HepG2 (cell line): ENCODE results near the gene HMG20B. TPM values are rescaled to one million over a fixed set of nuclear protein-coding genes. Genes with fewer than 3 reads are reported as not detected.

Experiments
- HMGA1 ChIP-seq: sonication (generic); formaldehyde crosslinking; conservative IDR thresholded peaks from 2 replicates; pipeline ENCODE4 v1.4.0; 2020; ENCODE audit warnings: missing genetic modification reagents
- NKX3-1 ChIP-seq: sonication (generic); formaldehyde crosslinking; IDR thresholded peaks from 2 replicates; pipeline ENCODE4 v1.5.0; 2020; ENCODE audit warnings: missing genetic modification reagents
- PAX8 ChIP-seq: sonication (generic); formaldehyde crosslinking; IDR thresholded peaks from 2 replicates; pipeline ENCODE4 v1.8.0; 2022; ENCODE audit warnings: mild to moderate bottlenecking, missing genetic modification reagents, borderline replicate concordance
- SP5 ChIP-seq: IDR thresholded peaks from 2 replicates; pipeline ENCODE4 v1.6.1; 2016; ENCODE audit warnings: low read depth, borderline replicate concordance
- SRSF9 ChIP-seq: fragments of 200-400 bp; formaldehyde crosslinking; IDR thresholded peaks from 2 replicates; pipeline ENCODE4 v1.6.1; 2018; ENCODE audit warnings: borderline replicate concordance, mild to moderate bottlenecking, low read depth, low read length; ENCODE audit not compliant: insufficient read depth, poor library complexity, severe bottlenecking
- U2AF1 ChIP-seq: fragments of 200-400 bp; formaldehyde crosslinking; optimal IDR thresholded peaks from 2 replicates; pipeline ENCODE3; 2017; ENCODE audit warnings: mild to moderate bottlenecking, low read depth, low read length
- ZFP36L2 ChIP-seq: sonication (generic); formaldehyde crosslinking; IDR thresholded peaks from 2 replicates; pipeline ENCODE4 v1.4.0; 2020; ENCODE audit warnings: missing genetic modification reagents
- ZFP37 ChIP-seq: sonication (generic); formaldehyde crosslinking; IDR thresholded peaks from 2 replicates; pipeline ENCODE4 v1.4.0; 2020; ENCODE audit warnings: missing genetic modification reagents, borderline replicate concordance
- ZMYM4 ChIP-seq: sonication (generic); formaldehyde crosslinking; IDR thresholded peaks from 2 replicates; pipeline ENCODE4 v1.8.1; 2023; ENCODE audit warnings: mild to moderate bottlenecking, missing genetic modification reagents
- ZNF160 ChIP-seq: sonication (generic); formaldehyde crosslinking; IDR thresholded peaks from 2 replicates; pipeline ENCODE4 v1.8.0; 2022; ENCODE audit warnings: mild to moderate bottlenecking, inconsistent platforms, missing genetic modification reagents
- ZNF230 ChIP-seq: sonication (generic); formaldehyde crosslinking; IDR thresholded peaks from 2 replicates; pipeline ENCODE4 v1.4.0; 2020; ENCODE audit warnings: mild to moderate bottlenecking, missing genetic modification reagents
- ZNF430 ChIP-seq: sonication (generic); formaldehyde crosslinking; IDR thresholded peaks from 2 replicates; pipeline ENCODE4 v1.9.0; 2021; ENCODE audit warnings: mild to moderate bottlenecking, missing genetic modification reagents
- ZNF577 ChIP-seq: sonication (generic); formaldehyde crosslinking; IDR thresholded peaks from 2 replicates; pipeline ENCODE4 v1.4.0; 2020; ENCODE audit warnings: mild to moderate bottlenecking, low read depth, missing genetic modification reagents, borderline replicate concordance
- polyA plus RNA-seq, 8 experiments: library from polyadenylated mRNA; depleted of rRNA in 3 of 8; stranded (reverse) in 7 of 8; unstranded in 1 of 8; fragments of >200 nt; fragmentation: Illumina TruSeq in 4 of 8; extraction: Trizol in 4 of 8; gene quantifications; 2 replicates each; pipeline versions ENCODE4 v1.2.1 to v1.2.3, GENCODE V29; 2011 to 2016; ENCODE audit warnings: low read depth in 4 of 8, missing spikeins in 1 of 8, mixed read lengths in 1 of 8; ENCODE audit not compliant: insufficient read depth in 1 of 8
- total RNA-seq, 5 experiments: library from RNA; depleted of rRNA; stranded (reverse); fragments of >200 nt; fragmentation: Illumina TruSeq; extraction: Trizol; gene quantifications; 2 replicates each; pipeline ENCODE4 v1.2.3, GENCODE V29; 2016; ENCODE audit warnings: low read depth in 1 of 5
- TF ChIP-seq, protein P1 (sequence below): sonication (generic); formaldehyde crosslinking; IDR thresholded peaks from 2 replicates; pipeline ENCODE4 v1.5.0; 2020; ENCODE audit warnings: missing genetic modification reagents, mild to moderate bottlenecking, borderline replicate concordance
- TF ChIP-seq, protein P2 (sequence below): conservative IDR thresholded peaks from 2 replicates; pipeline ENCODE4 v1.6.1; 2018; ENCODE audit warnings: missing genetic modification reagents
- TF ChIP-seq, protein P3 (sequence below): sonication (generic); formaldehyde crosslinking; IDR thresholded peaks from 2 replicates; pipeline ENCODE4 v1.9.0; 2021; ENCODE audit warnings: missing genetic modification reagents, borderline replicate concordance
- TF ChIP-seq, protein P4 (sequence below): sonication (generic); formaldehyde crosslinking; IDR thresholded peaks from 2 replicates; pipeline ENCODE4 v1.8.1; 2023; ENCODE audit warnings: missing genetic modification reagents, inconsistent platforms, borderline replicate concordance
- TF ChIP-seq, protein P5 (sequence below): sonication (generic); formaldehyde crosslinking; IDR thresholded peaks from 2 replicates; pipeline ENCODE4 v1.4.0; 2020; ENCODE audit warnings: missing genetic modification reagents
- TF ChIP-seq, protein P6 (sequence below): IDR thresholded peaks from 2 replicates; pipeline ENCODE4 v1.6.1; 2016; ENCODE audit warnings: low read depth

The HMG20B gene
- total and polyA plus RNA-seq, 2 of the 13 experiments (the other 11 are each of a cell fraction or from before 2014, with no cell fraction given): 23.9 to 29.2 TPM

DNA sequence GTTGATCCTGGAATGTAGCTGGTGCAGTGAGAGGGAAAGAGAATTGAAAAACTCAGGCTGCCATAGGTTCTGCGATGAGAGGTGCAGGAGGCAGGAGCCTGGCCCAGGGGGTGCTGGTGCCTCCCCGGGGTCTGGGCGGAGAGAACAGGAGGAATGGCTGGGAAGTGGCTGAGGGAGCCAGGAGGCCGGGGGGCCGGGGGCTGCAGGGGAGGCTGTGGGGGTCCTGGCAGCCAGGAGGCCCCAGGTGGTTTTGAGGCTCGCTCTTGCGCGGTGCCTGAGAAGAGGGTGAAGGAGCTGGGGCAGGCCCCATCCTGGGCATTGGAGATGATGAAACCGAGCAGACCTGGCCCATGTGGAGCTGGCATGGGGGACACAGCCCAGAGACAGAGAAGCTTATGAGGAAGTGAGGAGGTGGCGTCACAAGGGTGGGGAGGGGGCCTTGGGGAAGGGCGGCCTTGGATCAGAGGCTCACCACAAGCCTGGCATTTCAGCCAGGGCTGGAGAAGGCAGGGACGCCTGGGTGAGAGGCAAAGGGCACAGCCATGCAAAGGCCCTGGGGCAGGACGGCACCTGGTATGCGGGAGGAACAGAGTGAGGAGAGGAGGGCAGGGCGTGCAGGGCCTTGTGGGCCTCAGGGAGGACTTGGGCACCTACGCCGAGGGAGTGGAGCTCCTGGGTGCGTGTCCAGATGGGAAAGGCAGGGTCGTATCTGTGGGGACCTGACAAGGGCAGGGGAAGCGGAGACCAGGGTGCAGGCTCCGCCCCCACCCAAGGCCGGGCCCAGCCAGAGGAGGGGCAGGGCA is 35.1 kb upstream of the HMG20B start (continued):
- TF ChIP-seq, protein P1, sequence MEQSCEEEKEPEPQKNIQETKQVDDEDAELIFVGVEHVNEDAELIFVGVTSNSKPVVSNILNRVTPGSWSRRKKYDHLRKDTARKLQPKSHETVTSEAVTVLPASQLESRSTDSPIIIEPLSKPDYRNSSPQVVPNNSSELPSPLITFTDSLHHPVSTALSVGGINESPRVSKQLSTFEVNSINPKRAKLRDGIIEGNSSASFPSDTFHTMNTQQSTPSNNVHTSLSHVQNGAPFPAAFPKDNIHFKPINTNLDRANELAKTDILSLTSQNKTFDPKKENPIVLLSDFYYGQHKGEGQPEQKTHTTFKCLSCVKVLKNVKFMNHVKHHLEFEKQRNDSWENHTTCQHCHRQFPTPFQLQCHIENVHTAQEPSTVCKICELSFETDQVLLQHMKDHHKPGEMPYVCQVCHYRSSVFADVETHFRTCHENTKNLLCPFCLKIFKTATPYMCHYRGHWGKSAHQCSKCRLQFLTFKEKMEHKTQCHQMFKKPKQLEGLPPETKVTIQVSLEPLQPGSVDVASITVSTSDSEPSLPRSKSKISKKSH: no peak
- TF ChIP-seq ZNF430 (CRISPR knock-in tag) (no peak), SP5 (CRISPR knock-in tag) (no peak), HMGA1 (CRISPR knock-in tag) (no peak), ZNF577 (CRISPR knock-in tag) (no peak), SRSF9 (no peak), ZNF230 (CRISPR knock-in tag) (no peak), ZNF160 (CRISPR knock-in tag) (no peak), ZFP37 (CRISPR knock-in tag) (no peak), ZFP36L2 (CRISPR knock-in tag) (no peak), U2AF1 (peak; percentile 55), NKX3-1 (no peak), ZMYM4 (CRISPR knock-in tag) (no peak), PAX8 (CRISPR knock-in tag) (no peak)
- TF ChIP-seq, protein P2, sequence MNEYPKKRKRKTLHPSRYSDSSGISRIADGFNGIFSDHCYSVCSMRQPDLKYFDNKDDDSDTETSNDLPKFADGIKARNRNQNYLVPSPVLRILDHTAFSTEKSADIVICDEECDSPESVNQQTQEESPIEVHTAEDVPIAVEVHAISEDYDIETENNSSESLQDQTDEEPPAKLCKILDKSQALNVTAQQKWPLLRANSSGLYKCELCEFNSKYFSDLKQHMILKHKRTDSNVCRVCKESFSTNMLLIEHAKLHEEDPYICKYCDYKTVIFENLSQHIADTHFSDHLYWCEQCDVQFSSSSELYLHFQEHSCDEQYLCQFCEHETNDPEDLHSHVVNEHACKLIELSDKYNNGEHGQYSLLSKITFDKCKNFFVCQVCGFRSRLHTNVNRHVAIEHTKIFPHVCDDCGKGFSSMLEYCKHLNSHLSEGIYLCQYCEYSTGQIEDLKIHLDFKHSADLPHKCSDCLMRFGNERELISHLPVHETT (CRISPR knock-in tag): no peak
- TF ChIP-seq, protein P3, sequence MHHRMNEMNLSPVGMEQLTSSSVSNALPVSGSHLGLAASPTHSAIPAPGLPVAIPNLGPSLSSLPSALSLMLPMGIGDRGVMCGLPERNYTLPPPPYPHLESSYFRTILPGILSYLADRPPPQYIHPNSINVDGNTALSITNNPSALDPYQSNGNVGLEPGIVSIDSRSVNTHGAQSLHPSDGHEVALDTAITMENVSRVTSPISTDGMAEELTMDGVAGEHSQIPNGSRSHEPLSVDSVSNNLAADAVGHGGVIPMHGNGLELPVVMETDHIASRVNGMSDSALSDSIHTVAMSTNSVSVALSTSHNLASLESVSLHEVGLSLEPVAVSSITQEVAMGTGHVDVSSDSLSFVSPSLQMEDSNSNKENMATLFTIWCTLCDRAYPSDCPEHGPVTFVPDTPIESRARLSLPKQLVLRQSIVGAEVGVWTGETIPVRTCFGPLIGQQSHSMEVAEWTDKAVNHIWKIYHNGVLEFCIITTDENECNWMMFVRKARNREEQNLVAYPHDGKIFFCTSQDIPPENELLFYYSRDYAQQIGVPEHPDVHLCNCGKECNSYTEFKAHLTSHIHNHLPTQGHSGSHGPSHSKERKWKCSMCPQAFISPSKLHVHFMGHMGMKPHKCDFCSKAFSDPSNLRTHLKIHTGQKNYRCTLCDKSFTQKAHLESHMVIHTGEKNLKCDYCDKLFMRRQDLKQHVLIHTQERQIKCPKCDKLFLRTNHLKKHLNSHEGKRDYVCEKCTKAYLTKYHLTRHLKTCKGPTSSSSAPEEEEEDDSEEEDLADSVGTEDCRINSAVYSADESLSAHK (CRISPR knock-in tag): no peak
- TF ChIP-seq, protein P4, sequence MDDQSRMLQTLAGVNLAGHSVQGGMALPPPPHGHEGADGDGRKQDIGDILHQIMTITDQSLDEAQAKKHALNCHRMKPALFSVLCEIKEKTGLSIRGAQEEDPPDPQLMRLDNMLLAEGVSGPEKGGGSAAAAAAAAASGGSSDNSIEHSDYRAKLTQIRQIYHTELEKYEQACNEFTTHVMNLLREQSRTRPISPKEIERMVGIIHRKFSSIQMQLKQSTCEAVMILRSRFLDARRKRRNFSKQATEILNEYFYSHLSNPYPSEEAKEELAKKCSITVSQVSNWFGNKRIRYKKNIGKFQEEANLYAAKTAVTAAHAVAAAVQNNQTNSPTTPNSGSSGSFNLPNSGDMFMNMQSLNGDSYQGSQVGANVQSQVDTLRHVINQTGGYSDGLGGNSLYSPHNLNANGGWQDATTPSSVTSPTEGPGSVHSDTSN: no peak
- TF ChIP-seq, protein P5, sequence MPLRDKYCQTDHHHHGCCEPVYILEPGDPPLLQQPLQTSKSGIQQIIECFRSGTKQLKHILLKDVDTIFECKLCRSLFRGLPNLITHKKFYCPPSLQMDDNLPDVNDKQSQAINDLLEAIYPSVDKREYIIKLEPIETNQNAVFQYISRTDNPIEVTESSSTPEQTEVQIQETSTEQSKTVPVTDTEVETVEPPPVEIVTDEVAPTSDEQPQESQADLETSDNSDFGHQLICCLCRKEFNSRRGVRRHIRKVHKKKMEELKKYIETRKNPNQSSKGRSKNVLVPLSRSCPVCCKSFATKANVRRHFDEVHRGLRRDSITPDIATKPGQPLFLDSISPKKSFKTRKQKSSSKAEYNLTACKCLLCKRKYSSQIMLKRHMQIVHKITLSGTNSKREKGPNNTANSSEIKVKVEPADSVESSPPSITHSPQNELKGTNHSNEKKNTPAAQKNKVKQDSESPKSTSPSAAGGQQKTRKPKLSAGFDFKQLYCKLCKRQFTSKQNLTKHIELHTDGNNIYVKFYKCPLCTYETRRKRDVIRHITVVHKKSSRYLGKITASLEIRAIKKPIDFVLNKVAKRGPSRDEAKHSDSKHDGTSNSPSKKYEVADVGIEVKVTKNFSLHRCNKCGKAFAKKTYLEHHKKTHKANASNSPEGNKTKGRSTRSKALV (CRISPR knock-in tag): no peak
- TF ChIP-seq, protein P6, sequence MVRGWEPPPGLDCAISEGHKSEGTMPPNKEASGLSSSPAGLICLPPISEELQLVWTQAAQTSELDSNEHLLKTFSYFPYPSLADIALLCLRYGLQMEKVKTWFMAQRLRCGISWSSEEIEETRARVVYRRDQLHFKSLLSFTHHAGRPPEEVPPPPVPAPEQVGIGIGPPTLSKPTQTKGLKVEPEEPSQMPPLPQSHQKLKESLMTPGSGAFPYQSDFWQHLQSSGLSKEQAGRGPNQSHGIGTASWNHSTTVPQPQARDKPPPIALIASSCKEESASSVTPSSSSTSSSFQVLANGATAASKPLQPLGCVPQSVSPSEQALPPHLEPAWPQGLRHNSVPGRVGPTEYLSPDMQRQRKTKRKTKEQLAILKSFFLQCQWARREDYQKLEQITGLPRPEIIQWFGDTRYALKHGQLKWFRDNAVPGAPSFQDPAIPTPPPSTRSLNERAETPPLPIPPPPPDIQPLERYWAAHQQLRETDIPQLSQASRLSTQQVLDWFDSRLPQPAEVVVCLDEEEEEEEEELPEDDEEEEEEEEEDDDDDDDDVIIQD (CRISPR knock-in tag): no peak
